Lower lobe of right lung (tissue), 2 donors: Measurements from ENCODE around the gene ADAMTSL1. TPM values are rescaled to one million over a fixed set of nuclear protein-coding genes. Genes with fewer than 3 reads are reported as not detected.

Experiments used
- ATAC-seq, 2 donors: fragments of 200-7000 bp; cut with Tn5 transposase; one replicate each; pipeline ENCODE4 v1.9.1; 2020 to 2022; ENCODE audit warnings: mild to moderate bottlenecking in 2 of 2, moderate library complexity in 2 of 2
- DNase-seq: peaks from one replicate; pipeline ENCODE4 v3.0.0-alpha.2; 2020
- H3K27ac ChIP-seq: fragments of 200-600 bp; one replicate; pipeline ENCODE4 v1.8.0; 2022
- H3K27me3 ChIP-seq: fragments of 200-600 bp; one replicate; pipeline ENCODE4 v1.8.0; 2022; ENCODE audit warnings: low read depth
- H3K36me3 ChIP-seq: fragments of 200-600 bp; one replicate; pipeline ENCODE4 v1.8.0; 2022; ENCODE audit warnings: mild to moderate bottlenecking
- H3K4me1 ChIP-seq: fragments of 200-600 bp; one replicate; pipeline ENCODE4 v1.8.0; 2022
- H3K4me3 ChIP-seq: fragments of 200-600 bp; one replicate; pipeline ENCODE4 v1.8.0; 2022; ENCODE audit warnings: mild to moderate bottlenecking
- H3K9me3 ChIP-seq: fragments of 200-600 bp; one replicate; pipeline ENCODE4 v1.8.0; 2022
- CTCF ChIP-seq: fragments of 200-600 bp; IDR thresholded peaks from one replicate; pipeline ENCODE4 v1.8.0; 2022; ENCODE audit warnings: antibody characterized with exemption, mild to moderate bottlenecking
- intact Hi-C: fragments of 100-400 bp; cut with DNase I; formaldehyde crosslinking; loops from one replicate; pipeline ENCODE4 v1.11.0; 2022
- total RNA-seq: library from RNA; stranded (reverse); fragmentation: NEBNext Ultra II Directional; extraction: Animal tissue kit (Norgen Biotek cat#: 25700); gene quantifications from one replicate; pipeline ENCODE4 v1.2.1, GENCODE V29; 2021
- donor health status: DM: no; HTN: yes; CAD: no; lungs with severe emphysema.

ADAMTSL1 gene
- total RNA-seq, 1 donor from 2014 or later, result 3.7 TPM

DNA sequence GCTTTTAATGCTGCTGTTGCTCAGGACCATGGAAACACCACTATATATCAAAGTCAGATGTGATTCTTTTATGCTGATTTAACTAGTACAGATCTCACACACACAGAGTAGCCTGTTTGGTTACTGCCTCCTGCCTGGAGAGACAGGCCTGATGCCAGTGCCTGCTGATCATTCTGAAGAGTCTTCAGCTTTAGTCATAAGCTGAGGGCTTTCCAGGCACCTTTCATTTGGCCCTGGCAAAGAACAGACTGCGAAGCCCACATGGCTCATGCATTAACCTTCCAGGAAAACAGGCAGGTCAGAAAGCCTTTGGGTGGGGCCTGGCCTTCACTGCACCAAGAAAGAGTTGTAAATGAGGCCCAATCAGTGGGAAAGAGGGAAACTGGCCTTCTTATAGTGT, 414.3 kb downstream of the ADAMTSL1 start:
- no peak for TF ChIP-seq CTCF
- no peak for DNase-seq
- no peaks in the 10 kb centered on the region for H3K36me3 ChIP-seq
- no peak overlapping the region for H3K4me3 ChIP-seq
- no peaks in the 10 kb centered on the region for H3K9me3 ChIP-seq
- no peak overlapping the region for H3K27ac ChIP-seq
- no peaks in the 10 kb centered on the region for H3K27me3 ChIP-seq
- intact Hi-C loops, result no loop called here
- no peak for ATAC-seq
- H3K4me1 ChIP-seq, result no peaks in the 10 kb centered on the region

DNA sequence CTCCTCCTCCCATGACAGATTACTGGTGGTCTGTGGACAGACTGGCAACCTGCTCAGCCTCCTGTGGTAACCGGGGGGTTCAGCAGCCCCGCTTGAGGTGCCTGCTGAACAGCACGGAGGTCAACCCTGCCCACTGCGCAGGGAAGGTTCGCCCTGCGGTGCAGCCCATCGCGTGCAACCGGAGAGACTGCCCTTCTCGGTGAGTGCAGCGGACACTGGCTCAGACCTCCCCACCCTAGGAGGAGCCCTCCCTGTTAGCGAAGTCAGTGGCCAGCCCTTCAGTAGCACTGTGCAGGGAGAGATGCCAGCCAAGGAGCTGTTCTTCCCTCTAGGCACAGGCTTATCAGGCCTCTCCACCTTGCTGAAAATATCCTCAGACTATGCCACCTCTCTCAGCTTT, 415.6 kb downstream of the ADAMTSL1 start:
- DNase-seq (no peak), ATAC-seq (no peak)
- Histone ChIP-seq H3K27me3 (no peaks in the 10 kb centered on the region), H3K27ac (no peak overlapping the region), H3K4me3 (no peak overlapping the region), H3K9me3 (no peaks in the 10 kb centered on the region), H3K36me3 (no peaks in the 10 kb centered on the region), H3K4me1 (no peaks in the 10 kb centered on the region)
- no peak for TF ChIP-seq CTCF
- intact Hi-C loops, result no loop called here

DNA sequence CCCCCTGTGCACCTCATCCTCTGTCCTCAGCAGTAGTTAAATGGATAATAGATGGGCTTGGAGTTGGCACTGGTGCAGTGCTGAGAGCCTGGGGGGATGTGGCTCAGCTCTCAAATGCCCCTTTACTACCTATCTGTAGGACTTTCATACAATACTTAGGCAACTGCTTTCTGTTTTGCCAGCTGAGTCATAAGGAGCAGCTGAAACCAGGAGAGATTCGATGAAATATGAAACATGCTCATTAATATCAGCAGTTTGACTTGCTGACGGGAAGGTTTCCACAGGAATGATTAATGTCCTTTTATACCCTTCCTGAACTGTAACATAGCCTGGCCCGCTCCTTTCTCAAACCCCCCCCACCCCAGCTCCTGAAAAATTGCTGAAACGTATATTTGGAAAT, 416.4 kb downstream of the ADAMTSL1 start:
- DNase-seq (no peak), ATAC-seq (no peak)
- intact Hi-C loops, result no loop called here
- H3K4me3 ChIP-seq, result no peak overlapping the region
- TF ChIP-seq CTCF, result no peak
- no peaks in the 10 kb centered on the region for H3K36me3 ChIP-seq
- H3K27ac ChIP-seq, result no peak overlapping the region
- no peaks in the 10 kb centered on the region for H3K27me3 ChIP-seq
- H3K9me3 ChIP-seq, result no peaks in the 10 kb centered on the region
- H3K4me1 ChIP-seq, result no peaks in the 10 kb centered on the region

GRCh38 chr9:18891946-18892670, 418.2 kb downstream of the ADAMTSL1 start:
- no peak for ATAC-seq
- H3K4me3 ChIP-seq, result no peak overlapping the region
- no peak overlapping the region for H3K27ac ChIP-seq
- H3K9me3 ChIP-seq, result peaks cover 5% of the 10 kb centered on the region
- H3K27me3 ChIP-seq, result no peaks in the 10 kb centered on the region
- TF ChIP-seq CTCF, result no peak
- no peaks in the 10 kb centered on the region for H3K4me1 ChIP-seq
- no peak for DNase-seq
- H3K36me3 ChIP-seq, result no peaks in the 10 kb centered on the region
- intact Hi-C loops, result no loop called here

- DNase-seq, result no peak
- H3K27ac ChIP-seq, result no peak overlapping the region
- TF ChIP-seq CTCF, result no peak
- intact Hi-C loops, result no loop called here
- H3K36me3 ChIP-seq, result no peaks in the 10 kb centered on the region
- ATAC-seq, result no peak
- H3K27me3 ChIP-seq, result no peaks in the 10 kb centered on the region
- H3K4me3 ChIP-seq, result no peak overlapping the region
- no peaks in the 10 kb centered on the region for H3K4me1 ChIP-seq
- peaks cover 5% of the 10 kb centered on the region for H3K9me3 ChIP-seq
Observed at GRCh38 chr9:18893046-18893445, 419.1 kb downstream of the ADAMTSL1 start.
